A673 (cell line): ENCODE data around the gene CDC42SE2.

ENCODE experiments used
- EZH2 ChIP-seq: fragments of 200-600 bp; sonication (generic); IDR thresholded peaks from 2 replicates; pipeline ENCODE4 v1.6.1; 2017; ENCODE audit warnings: borderline replicate concordance, low read depth, mild to moderate bottlenecking, mixed read lengths, antibody characterized with exemption, low read length; ENCODE audit not compliant: poor library complexity, severe bottlenecking
- TF ChIP-seq, protein P1 (sequence below): fragments of 300-800, 200-600 bp; sonication (generic); conservative IDR thresholded peaks from 2 replicates; pipeline ENCODE4 v1.5.1; 2017; ENCODE audit warnings: low read depth, mild to moderate bottlenecking, antibody characterized with exemption, low read length, moderate library complexity, mixed read lengths

DNA sequence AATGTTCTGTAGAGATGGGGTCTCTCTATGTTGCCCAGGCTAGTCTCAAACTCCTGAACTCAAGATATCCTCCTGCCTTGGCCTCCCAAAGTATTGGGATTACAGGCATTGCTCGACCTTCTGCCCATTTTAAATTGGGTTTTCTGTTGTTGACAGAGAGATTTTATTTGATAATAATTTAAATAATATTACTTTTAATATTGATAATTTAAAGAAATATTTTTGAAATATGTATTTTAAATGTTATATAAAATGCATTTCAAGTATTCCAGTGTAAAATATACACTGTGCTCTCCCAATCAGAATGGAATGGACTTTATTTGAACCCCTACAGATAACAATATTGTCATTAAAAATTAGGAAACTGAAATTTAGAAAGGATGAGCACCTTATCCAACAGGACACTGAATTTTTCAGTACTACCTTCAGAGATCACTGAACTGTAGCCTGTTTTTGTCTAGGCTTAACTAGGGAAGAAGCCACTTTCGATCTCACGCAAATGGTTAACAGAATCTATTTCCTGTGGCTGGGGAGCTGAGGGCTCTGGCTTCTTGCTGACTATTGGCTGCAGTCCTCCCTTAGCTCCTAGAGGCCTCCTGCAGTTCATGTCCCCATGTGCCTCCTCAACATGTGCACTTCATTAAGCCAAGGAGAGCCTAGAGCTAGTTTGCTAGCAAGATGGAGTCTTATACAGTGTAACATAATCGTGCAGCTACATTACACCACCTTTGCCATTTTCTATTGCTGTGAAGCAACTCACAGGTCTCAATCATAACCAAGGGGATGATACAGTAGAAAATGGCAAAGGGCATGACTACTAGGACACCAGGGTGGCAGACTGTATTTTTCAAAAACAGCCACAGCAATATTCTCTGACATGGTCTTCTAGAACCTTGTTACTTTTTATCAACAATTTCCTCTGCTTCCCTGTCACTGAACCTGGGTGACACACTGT lies 150.0 kb downstream of the CDC42SE2 start:
- TF ChIP-seq, protein P1, sequence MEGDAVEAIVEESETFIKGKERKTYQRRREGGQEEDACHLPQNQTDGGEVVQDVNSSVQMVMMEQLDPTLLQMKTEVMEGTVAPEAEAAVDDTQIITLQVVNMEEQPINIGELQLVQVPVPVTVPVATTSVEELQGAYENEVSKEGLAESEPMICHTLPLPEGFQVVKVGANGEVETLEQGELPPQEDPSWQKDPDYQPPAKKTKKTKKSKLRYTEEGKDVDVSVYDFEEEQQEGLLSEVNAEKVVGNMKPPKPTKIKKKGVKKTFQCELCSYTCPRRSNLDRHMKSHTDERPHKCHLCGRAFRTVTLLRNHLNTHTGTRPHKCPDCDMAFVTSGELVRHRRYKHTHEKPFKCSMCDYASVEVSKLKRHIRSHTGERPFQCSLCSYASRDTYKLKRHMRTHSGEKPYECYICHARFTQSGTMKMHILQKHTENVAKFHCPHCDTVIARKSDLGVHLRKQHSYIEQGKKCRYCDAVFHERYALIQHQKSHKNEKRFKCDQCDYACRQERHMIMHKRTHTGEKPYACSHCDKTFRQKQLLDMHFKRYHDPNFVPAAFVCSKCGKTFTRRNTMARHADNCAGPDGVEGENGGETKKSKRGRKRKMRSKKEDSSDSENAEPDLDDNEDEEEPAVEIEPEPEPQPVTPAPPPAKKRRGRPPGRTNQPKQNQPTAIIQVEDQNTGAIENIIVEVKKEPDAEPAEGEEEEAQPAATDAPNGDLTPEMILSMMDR: no peak
- no peak for TF ChIP-seq EZH2
